ENCODE data around the gene TMEM221.

The TMEM221 gene

DNA sequence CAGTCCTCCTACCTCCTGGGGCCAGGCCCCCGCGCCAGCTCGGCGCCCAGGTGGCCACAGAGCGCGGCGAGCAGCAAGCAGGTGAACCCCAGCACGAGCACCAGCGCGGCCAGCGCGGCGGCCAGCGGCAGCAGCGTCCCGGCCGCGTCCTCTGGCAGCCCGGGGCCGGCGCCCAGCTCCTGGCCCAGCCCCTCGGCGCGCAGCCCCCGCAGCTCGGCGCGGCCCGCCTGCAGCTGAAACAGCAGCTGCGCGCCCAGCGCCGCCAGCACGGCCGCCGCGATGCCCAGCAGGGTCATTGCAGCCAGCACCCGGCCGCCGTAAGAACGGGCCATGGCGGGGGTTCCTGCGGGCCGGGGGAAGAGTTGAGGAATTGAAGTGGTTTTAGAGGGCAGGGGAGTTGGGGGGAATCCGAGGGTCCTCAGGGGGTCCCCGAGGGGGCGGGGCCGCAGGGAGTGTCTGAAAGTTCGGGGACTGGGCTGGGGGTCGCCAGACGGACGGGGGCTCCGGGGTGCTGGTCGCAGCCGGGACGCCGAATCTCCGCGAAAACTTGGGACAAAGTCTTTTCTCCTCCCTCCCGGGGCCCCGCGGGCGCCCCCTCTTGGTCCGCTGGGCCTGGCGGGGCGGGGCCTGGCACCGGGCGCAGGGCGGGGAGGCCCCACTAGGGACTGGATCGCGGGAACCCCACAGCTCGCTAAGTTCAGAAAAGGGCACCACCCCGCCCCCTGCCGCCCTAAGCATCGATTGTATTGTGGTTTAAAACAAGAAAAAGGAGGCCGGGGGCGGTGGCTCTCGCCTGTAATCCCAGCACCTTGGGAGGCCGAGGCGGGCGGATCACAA is at the start of gene TMEM221:
TMEM221 (minus strand) TSS at position 538 of the 837 bp plus-strand sequence; CDS start at position 332, 206 bp downstream.
- peak within 1 kb of the TSS; percentile 98 for H3K4me2 ChIP-seq

DNA sequence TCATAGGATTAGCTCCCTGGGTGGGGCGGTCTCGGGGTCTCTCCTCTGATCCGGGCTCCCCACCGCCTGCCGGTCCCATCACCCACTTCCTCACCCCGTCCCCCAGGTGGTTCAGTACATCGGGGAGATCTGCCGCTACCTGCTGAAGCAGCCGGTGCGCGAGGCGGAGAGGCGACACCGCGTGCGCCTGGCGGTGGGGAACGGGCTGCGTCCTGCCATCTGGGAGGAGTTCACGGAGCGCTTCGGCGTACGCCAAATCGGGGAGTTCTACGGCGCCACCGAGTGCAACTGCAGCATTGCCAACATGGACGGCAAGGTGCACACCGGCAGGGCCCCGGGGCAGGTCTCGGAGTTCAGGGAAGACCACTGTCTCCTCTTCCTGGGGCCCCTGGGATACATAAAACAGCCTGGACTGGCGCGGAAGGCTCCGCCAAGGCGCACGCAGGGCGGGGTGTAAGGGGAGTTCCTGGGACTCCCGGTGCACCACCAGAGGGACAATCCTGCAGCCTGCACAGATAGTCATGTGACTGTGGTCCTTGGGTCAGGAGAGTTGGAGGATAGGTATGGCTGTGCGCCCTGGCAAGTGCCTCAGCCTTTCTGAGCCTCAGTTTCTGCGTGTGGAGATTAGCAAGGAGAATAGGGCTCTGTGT is 48.8 kb upstream of the TMEM221 start:
- peak overlapping the region; percentile 90 for H3K27ac ChIP-seq
- peaks cover 84% of the 10 kb centered on the region for H3K4me1 ChIP-seq
- peak overlapping the region; percentile 72; the same call in 1 of the 2 replicates for H3K9ac ChIP-seq
- H3K27me3 ChIP-seq: no peaks in the 10 kb centered on the region
- H3K4me2 ChIP-seq: peak overlapping the region; percentile 91
- no peak for TF ChIP-seq Cebpa-rat (IDR thresholded peaks at IDR 0.05)
- no peak overlapping the region for H3K4me3 ChIP-seq
- no peaks in the 10 kb centered on the region for H4K20me1 ChIP-seq
- H3K9me3 ChIP-seq: no peaks in the 10 kb centered on the region
- peaks cover 13% of the 10 kb centered on the region; the same call in 1 of the 2 replicates for H3K36me3 ChIP-seq

More for the DNA sequence above, at the start of gene TMEM221:
- Histone ChIP-seq H3K9me3 (no peaks in the 10 kb centered on the region), H3K4me1 (peaks cover 64% of the 10 kb centered on the region), H3K36me3 (peaks cover 7% of the 10 kb centered on the region; the same call in 1 of the 2 replicates), H3K4me3 (peak within 1 kb of the TSS; percentile 81), H3K27ac (peak within 1 kb of the TSS; percentile 91), H3K27me3 (no peaks in the 10 kb centered on the region), H4K20me1 (no peaks in the 10 kb centered on the region), H3K9ac (peak within 1 kb of the TSS; percentile 89)
- no peak for TF ChIP-seq Cebpa-rat (IDR thresholded peaks at IDR 0.05)

DNA sequence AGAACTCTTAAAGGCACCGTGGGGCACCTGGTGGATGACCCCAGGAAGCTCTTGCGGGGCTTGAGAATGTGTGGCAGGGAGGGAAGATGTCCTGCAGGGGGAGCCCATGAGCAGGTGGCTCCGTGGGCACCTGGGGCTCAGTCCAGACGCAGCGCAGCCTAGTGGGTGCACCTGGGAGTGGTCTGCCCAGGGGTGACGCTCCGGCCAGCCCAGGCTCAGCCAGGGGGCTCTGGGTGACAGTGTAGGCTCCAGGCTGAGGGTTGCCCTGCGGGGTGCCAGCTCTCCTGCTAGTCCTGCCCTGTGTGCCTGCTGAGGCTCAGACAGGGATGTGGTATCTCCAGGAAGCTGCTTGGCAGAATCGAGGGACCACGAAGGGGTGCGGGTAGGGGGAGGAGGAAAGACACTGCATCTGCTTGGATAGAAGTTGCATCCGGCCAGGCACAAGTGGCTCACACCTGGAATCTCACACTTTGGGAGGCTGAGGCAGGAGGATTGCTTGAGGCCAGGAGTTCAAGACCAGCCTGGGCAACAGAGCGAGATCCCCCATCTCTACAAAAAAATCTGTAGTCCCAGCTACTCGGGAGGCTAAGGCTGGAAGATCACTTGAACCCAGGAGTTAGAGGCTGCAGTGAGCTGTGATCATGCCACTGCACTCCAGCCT is 48.0 kb upstream of the TMEM221 start:
- Histone ChIP-seq H3K36me3 (peaks cover 13% of the 10 kb centered on the region; the same call in 1 of the 2 replicates), H3K27me3 (no peaks in the 10 kb centered on the region), H3K27ac (peak overlapping the region; percentile 90), H3K9ac (no peak overlapping the region), H3K4me2 (peak overlapping the region; percentile 91), H3K4me3 (no peak overlapping the region), H3K9me3 (no peaks in the 10 kb centered on the region), H3K4me1 (peaks cover 91% of the 10 kb centered on the region), H4K20me1 (no peaks in the 10 kb centered on the region)
- TF ChIP-seq Cebpa-rat (IDR thresholded peaks at IDR 0.05): no peak

DNA sequence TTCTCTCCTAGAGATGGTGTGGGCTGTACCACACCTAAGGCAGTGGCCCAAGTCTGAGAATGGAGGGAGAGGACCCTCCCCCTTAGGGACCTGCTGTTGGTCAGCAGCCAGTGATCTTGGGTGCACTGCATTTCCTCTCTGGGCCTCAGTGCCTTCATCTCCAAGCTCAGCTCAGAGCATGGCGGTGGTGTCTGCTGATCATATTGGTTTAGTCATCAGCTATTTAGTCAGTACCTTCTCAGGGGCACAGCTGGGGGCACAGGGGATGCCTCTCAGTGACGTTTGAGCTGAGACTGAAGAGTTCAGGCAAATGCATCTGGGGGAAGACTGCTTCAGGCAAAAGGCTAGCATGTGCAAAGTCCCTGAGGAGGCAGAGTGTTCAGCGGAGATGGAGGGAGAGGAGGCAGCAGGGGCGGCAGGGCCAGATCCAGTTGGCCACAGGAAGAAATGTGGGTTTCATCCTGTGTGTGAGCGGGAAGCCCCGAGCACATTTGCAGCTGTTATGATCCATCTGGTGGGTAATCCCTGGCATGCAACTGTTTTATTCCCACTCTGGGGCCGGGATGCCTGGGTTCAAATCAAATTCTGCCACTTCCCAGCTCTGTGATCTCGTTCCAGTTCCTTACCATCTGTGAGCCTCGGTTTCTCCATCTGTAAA is 47.3 kb upstream of the TMEM221 start:
- Histone ChIP-seq H3K4me1 (peaks cover 91% of the 10 kb centered on the region), H3K27me3 (no peaks in the 10 kb centered on the region), H3K9ac (no peak overlapping the region), H3K36me3 (peaks cover 6% of the 10 kb centered on the region; the same call in 1 of the 2 replicates), H3K27ac (peak overlapping the region; percentile 90), H3K9me3 (no peaks in the 10 kb centered on the region), H4K20me1 (no peaks in the 10 kb centered on the region), H3K4me3 (no peak overlapping the region), H3K4me2 (peak overlapping the region; percentile 91)
- TF ChIP-seq Cebpa-rat (IDR thresholded peaks at IDR 0.05): no peak

DNA sequence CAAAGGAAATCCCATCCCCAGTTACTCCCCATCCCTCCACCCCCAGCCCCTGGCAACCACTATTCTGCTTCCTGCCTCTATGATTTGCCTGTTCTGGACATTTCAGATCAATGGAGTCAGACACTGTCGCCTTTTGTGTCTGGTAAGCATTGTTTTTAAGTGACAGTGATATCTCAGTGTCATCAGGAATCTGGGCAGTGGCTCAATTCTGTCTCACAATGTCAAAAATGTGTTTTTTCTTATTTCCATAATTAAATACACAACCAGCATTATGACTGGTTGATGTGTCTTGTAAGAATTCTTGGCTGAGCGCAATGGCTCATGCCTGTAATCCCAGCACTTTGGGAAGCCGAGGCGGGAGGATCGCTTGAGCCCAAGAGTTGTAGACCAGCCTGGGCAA is 42.8 kb upstream of the TMEM221 start:
- H3K4me2 ChIP-seq: peak overlapping the region; percentile 97

DNA sequence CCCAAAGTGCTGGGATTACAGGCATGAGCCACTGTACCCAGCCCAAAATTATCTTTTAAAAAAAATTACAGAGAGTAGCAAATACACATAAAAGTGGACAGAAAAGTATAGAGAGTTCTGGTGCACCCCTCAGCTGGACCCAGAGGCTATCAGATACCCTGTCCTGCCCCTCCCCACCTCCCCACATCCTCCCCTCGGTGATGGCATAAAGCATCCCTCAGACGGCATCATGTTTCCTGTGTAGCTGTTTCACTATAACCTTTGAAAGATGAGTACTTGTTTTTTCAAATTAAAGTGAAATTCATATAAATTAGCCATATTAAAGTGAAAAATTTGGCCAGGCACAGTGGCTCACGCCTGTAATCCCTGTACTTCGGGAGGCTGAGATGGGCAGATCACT is 41.9 kb upstream of the TMEM221 start:
- H3K4me2 ChIP-seq: peak overlapping the region; percentile 97; the same call in 1 of the 2 replicates
- no peaks in the 10 kb centered on the region for H4K20me1 ChIP-seq
- H3K4me1 ChIP-seq: peaks cover 90% of the 10 kb centered on the region
- no peak overlapping the region for H3K27ac ChIP-seq
- H3K9me3 ChIP-seq: no peaks in the 10 kb centered on the region
- H3K4me3 ChIP-seq: no peak overlapping the region
- no peak for TF ChIP-seq Cebpa-rat (IDR thresholded peaks at IDR 0.05)
- peaks cover 10% of the 10 kb centered on the region; the same call in 1 of the 2 replicates for H3K36me3 ChIP-seq
- no peak overlapping the region for H3K9ac ChIP-seq
- H3K27me3 ChIP-seq: no peaks in the 10 kb centered on the region

More for the DNA sequence above, 42.8 kb upstream of the TMEM221 start:
- H3K4me3 ChIP-seq: no peak overlapping the region
- H3K27ac ChIP-seq: peak overlapping the region; percentile 8
- no peak for TF ChIP-seq Cebpa-rat (IDR thresholded peaks at IDR 0.05)
- H3K4me1 ChIP-seq: peaks cover 90% of the 10 kb centered on the region
- H3K9ac ChIP-seq: peak overlapping the region; percentile 26; the same call in 1 of the 2 replicates
- peaks cover 7% of the 10 kb centered on the region; the same call in 1 of the 2 replicates for H3K36me3 ChIP-seq
- no peaks in the 10 kb centered on the region for H4K20me1 ChIP-seq
- H3K9me3 ChIP-seq: no peaks in the 10 kb centered on the region
- no peaks in the 10 kb centered on the region for H3K27me3 ChIP-seq

DNA sequence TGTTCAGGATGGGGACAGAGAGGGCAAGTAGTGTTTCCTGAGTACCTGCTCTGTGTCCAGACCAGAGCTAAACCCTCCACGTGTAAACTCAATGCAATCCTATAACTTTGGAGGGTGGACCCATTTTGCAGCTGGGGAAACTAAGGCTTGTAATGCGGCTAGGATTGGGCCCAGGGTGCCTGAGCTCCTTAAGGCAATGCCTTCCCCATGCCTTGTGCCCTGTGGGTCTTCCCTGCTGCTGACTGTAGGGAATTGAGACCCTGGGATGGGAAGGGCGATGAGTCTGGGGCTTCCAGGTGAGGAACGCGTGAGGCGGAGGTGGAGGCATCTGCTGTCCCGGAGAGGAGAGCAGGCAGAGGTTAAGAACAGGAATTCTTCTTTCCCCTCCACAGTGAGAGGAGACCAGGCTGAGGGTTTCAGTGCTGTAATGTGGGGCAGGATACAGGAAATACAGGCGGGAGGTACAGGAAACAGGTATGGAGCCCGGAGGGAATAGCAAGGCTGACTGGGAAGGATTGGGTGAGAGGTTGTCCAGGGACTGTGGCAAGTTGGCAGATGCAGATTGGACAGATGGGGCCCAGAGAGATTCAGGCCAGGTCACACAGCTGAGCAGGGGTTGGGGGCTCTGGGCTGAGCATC is 41.0 kb upstream of the TMEM221 start:
- Histone ChIP-seq H4K20me1 (no peaks in the 10 kb centered on the region), H3K9me3 (no peaks in the 10 kb centered on the region), H3K27ac (peak overlapping the region; percentile 38; the same call in 1 of the 2 replicates), H3K4me2 (peak overlapping the region; percentile 97), H3K9ac (no peak overlapping the region), H3K27me3 (no peaks in the 10 kb centered on the region), H3K4me3 (no peak overlapping the region), H3K36me3 (peaks cover 10% of the 10 kb centered on the region; the same call in 1 of the 2 replicates), H3K4me1 (peaks cover 90% of the 10 kb centered on the region)
- no peak for TF ChIP-seq Cebpa-rat (IDR thresholded peaks at IDR 0.05)

DNA sequence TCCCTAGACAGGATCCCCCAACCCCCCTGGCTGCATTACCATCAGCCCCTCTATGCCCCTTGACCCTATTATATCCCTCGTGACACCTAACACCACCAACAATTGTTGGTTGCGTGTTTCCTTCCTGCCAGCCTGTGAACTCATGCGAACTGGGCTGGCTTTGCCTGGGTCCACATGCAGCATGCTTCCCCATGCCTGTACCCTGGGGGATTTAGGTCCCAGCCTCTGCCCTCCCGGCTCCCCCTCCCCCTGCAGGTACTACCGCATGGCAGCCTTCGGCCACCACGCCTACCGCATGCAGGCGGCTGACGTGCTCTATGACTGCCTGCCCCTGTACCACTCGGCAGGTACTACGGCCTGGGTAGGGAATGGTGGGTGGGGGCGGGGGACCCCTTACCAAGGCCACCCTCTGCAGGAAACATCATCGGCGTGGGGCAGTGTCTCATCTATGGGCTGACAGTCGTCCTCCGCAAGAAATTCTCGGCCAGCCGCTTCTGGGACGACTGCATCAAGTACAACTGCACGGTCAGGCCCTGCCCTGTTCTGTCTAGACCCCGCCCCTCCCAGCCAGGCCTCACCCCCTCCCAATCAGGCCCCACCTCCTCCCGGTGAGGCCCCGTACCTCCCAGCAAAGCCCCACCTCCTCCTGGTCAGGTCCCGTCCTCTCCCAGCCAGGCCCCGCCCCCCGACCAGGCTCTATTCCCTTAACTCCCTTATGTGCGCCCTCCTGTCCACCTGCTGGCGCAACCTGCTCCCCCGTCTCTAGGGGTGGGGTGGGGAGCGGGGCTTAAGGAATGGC is 40.3 kb upstream of the TMEM221 start:
- Histone ChIP-seq H3K27me3 (no peaks in the 10 kb centered on the region), H3K27ac (peak overlapping the region; percentile 86), H3K36me3 (peaks cover 11% of the 10 kb centered on the region; the same call in 1 of the 2 replicates), H3K9me3 (no peaks in the 10 kb centered on the region), H3K9ac (peak overlapping the region; percentile 72; the same call in 1 of the 2 replicates), H3K4me3 (peak overlapping the region; percentile 58), H4K20me1 (no peaks in the 10 kb centered on the region), H3K4me2 (peak overlapping the region; percentile 97), H3K4me1 (peaks cover 87% of the 10 kb centered on the region)
- no peak for TF ChIP-seq Cebpa-rat (IDR thresholded peaks at IDR 0.05)
